GM18520 (cell line): Measurements from ENCODE around the gene SYNE1.
"Not testable (repeated sequence)": the region's sequence is repeated elsewhere in the genome, so short reads cannot be mapped to it uniquely, and the experiment has no call there.

Experiments
- ATAC-seq: cut with Tn5 transposase; IDR thresholded peaks from one replicate; pipeline ENCODE4 v1.9.1; 2021; ENCODE audit not compliant: unreplicated experiment

Gene SYNE1

GRCh38 chr6:152625213-152625612 is 11.9 kb downstream of the SYNE1 start:
- no peak for ATAC-seq

GRCh38 chr6:152614776-152615175 is 22.4 kb downstream of the SYNE1 start:
- ATAC-seq = not testable (repeated sequence)

- ATAC-seq = no peak
These were observed 28.0 kb downstream of the SYNE1 start for GRCh38 chr6:152609125-152609670.

GRCh38 chr6:152605941-152606340 is 31.2 kb downstream of the SYNE1 start:
- no peak for ATAC-seq

GRCh38 chr6:152605342-152605741 is 31.8 kb downstream of the SYNE1 start:
- ATAC-seq = no peak

- ATAC-seq = no peak
These were observed 33.3 kb downstream of the SYNE1 start for GRCh38 chr6:152603911-152604310.

- ATAC-seq = no peak
These were observed 37.1 kb downstream of the SYNE1 start for GRCh38 chr6:152600022-152600421.

- ATAC-seq = no peak
These were observed 38.1 kb downstream of the SYNE1 start for GRCh38 chr6:152598901-152599537.

- ATAC-seq = no peak
These were observed 38.7 kb downstream of the SYNE1 start for GRCh38 chr6:152598421-152598820.

GRCh38 chr6:152596726-152597125 is 40.4 kb downstream of the SYNE1 start:
- no peak for ATAC-seq

- ATAC-seq = no peak
These were observed 41.7 kb downstream of the SYNE1 start for GRCh38 chr6:152595499-152595898.

GRCh38 chr6:152594701-152595100 is 42.5 kb downstream of the SYNE1 start:
- ATAC-seq = no peak

GRCh38 chr6:152588456-152588855 is 48.7 kb downstream of the SYNE1 start:
- no peak for ATAC-seq

GRCh38 chr6:152587473-152587872 is 49.7 kb downstream of the SYNE1 start:
- no peak for ATAC-seq

- ATAC-seq = no peak
These were observed 51.9 kb downstream of the SYNE1 start for GRCh38 chr6:152585236-152585635.

- no peak for ATAC-seq
These were observed 53.3 kb downstream of the SYNE1 start for GRCh38 chr6:152583888-152584287.

- ATAC-seq = no peak
These were observed 60.6 kb downstream of the SYNE1 start for GRCh38 chr6:152576525-152576924.

GRCh38 chr6:152575621-152576150 is 61.5 kb downstream of the SYNE1 start:
- no peak for ATAC-seq

- ATAC-seq = no peak
These were observed 62.0 kb downstream of the SYNE1 start for GRCh38 chr6:152575161-152575560.

GRCh38 chr6:152573762-152574161 is 63.4 kb downstream of the SYNE1 start:
- ATAC-seq = no peak

- no peak for ATAC-seq
These were observed 64.6 kb downstream of the SYNE1 start for GRCh38 chr6:152572338-152573088.

GRCh38 chr6:152571943-152572337 is 65.2 kb downstream of the SYNE1 start:
- no peak for ATAC-seq
